Upper lobe of left lung (tissue), 6 donors: ENCODE results near the gene SEL1L. TPM values are rescaled to one million over a fixed set of nuclear protein-coding genes. Genes with fewer than 3 reads are reported as not detected.

Experiments
- ATAC-seq, 2 donors: fragments of 200-7000 bp; cut with Tn5 transposase; one replicate each; pipeline ENCODE4 v1.9.1; 2022; ENCODE audit warnings: mild to moderate bottlenecking in 2 of 2, moderate library complexity in 2 of 2; ENCODE audit not compliant: low FRiP score in 2 of 2
- DNase-seq, 2 donors: peaks; one replicate each; pipeline ENCODE4 v3.0.0-alpha.2; 2019 to 2020
- H3K27ac ChIP-seq, 4 donors: fragments of 200-600 bp; sonication (generic); one replicate each; pipeline ENCODE4 v1.5.1; 2016 to 2019
- H3K27me3 ChIP-seq, 4 donors: fragments of 200-600 bp; sonication (generic); one replicate each; pipeline ENCODE4 v1.5.1; 2017 to 2019
- H3K36me3 ChIP-seq, 4 donors: fragments of 200-600 bp; sonication (generic); one replicate each; pipeline ENCODE4 v1.5.1; 2016 to 2019
- H3K4me1 ChIP-seq, 4 donors: fragments of 200-600 bp; sonication (generic); one replicate each; pipeline ENCODE4 v1.5.1; 2018 to 2019
- H3K4me3 ChIP-seq, 4 donors: fragments of 200-600 bp; sonication (generic); one replicate each; pipeline ENCODE4 v1.5.1; 2017 to 2019; ENCODE audit warnings: mild to moderate bottlenecking in 2 of 4, moderate library complexity in 1 of 4
- H3K9me3 ChIP-seq, 4 donors: fragments of 200-600 bp; sonication (generic); one replicate each; pipeline ENCODE4 v1.5.1; 2018 to 2019
- EP300 ChIP-seq, 4 donors: sonication (generic); formaldehyde crosslinking; IDR thresholded peaks; one replicate each; pipeline ENCODE4 v1.5.1; 2017; ENCODE audit warnings: antibody characterized with exemption in 4 of 4, control low read depth in 2 of 4
- POLR2A ChIP-seq, 4 donors: fragments of 450-650 bp; IDR thresholded peaks; one replicate each; pipeline ENCODE4 v1.5.1; 2016 to 2017; ENCODE audit warnings: antibody characterized with exemption in 4 of 4, mild to moderate bottlenecking in 2 of 4
- POLR2AphosphoS5 ChIP-seq, 2 donors: sonication (generic); formaldehyde crosslinking; IDR thresholded peaks; one replicate each; pipeline ENCODE4 v1.5.1; 2017; ENCODE audit warnings: antibody characterized with exemption in 2 of 2
- WGBS, 2 donors: methylation state at CpG; one replicate each; pipeline ENCODE4 v1.1.5; 2017 to 2018; 5-methylcytosine and 5-hydroxymethylcytosine counted together
- total RNA-seq, 6 donors: library from RNA; depleted of rRNA in 4 of 6; stranded (reverse); fragments of >200 nt in 4 of 6; gene quantifications; one replicate each; pipeline versions ENCODE4 v1.1.0 to v1.2.1, GENCODE V29; 2016 to 2021
- TF ChIP-seq, protein P1 (sequence below), 6 experiments: fragments of 450-650 bp in 4 of 6; fragments of 200-600 bp in 2 of 6; sonication (generic) in 2 of 6; IDR thresholded peaks; one replicate each; pipeline ENCODE4 v1.5.1; 2016 to 2019; ENCODE audit warnings: antibody characterized with exemption in 6 of 6
- donor health status: DM: no; HTN: no; CAD: no; lungs with moderate emphysema.
- donor health status: DM: no; HTN: yes; CAD: no; lungs with severe emphysema.

SEL1L gene
- total RNA-seq, 6 donors from 2014 or later: 24.1 to 120 (median 64.0) TPM

GRCh38 chr14:81567302-81567701 is 33.6 kb upstream of the SEL1L start:
- Histone ChIP-seq H3K4me3 (no peak overlapping the region), H3K27me3 (no peaks in the 10 kb centered on the region), H3K4me1 (no peaks in the 10 kb centered on the region), H3K27ac (no peak overlapping the region), H3K36me3 (no peaks in the 10 kb centered on the region), H3K9me3 (no peaks in the 10 kb centered on the region)
- ATAC-seq (no peak), DNase-seq (no peak)
- TF ChIP-seq POLR2AphosphoS5 (IDR thresholded peaks at IDR 0.05): no peak
- TF ChIP-seq POLR2A (IDR thresholded peaks at IDR 0.05): no peak
- no peak for TF ChIP-seq EP300 (IDR thresholded peaks at IDR 0.05)
- TF ChIP-seq, protein P1, sequence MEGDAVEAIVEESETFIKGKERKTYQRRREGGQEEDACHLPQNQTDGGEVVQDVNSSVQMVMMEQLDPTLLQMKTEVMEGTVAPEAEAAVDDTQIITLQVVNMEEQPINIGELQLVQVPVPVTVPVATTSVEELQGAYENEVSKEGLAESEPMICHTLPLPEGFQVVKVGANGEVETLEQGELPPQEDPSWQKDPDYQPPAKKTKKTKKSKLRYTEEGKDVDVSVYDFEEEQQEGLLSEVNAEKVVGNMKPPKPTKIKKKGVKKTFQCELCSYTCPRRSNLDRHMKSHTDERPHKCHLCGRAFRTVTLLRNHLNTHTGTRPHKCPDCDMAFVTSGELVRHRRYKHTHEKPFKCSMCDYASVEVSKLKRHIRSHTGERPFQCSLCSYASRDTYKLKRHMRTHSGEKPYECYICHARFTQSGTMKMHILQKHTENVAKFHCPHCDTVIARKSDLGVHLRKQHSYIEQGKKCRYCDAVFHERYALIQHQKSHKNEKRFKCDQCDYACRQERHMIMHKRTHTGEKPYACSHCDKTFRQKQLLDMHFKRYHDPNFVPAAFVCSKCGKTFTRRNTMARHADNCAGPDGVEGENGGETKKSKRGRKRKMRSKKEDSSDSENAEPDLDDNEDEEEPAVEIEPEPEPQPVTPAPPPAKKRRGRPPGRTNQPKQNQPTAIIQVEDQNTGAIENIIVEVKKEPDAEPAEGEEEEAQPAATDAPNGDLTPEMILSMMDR (IDR thresholded peaks at IDR 0.05): no peak
- WGBS, 2 donors: 71 to 75% methylated on average over 6 of the region's 6 CpGs

DNA sequence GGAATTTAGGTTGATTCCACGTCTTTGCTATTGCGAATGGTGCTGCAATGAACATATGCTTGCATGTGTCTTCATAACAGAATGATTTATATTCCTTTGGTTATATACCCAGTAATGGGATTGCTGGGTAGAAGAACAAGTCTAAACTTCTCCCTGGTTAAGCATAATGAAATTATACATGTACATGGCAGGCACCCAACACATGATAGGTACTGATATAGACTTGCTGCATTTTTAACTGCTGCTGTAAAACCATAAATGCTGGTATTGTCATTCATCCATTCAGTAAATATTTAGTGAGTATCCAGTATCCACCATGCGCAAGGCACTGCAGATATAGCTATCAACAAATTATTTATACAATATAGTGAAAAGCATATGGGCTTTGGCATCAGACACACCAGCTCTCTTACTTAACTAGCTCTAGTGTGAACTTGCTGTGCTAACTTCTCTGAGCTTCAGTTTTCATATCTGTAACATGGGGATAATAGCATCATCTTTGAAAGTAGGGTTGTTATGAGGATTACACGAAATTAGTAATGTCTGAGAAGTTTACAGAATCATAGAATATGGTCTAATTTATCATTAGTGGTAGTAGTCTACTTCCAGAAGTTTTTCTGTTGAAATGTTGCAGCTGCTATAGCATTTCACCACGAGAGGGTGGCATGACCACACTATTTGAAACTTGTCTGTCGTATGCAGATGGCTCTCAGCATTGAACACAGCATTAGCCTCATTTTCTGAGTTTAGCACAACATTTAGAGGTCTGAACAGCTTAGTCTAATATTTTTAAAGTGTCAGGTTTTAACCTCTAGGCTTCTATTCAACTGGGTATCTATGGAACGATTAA is 32.0 kb upstream of the SEL1L start:
- H3K4me1 ChIP-seq: no peaks in the 10 kb centered on the region
- ATAC-seq (no peak), DNase-seq (no peak)
- H3K4me3 ChIP-seq: no peak overlapping the region
- H3K27me3 ChIP-seq: no peaks in the 10 kb centered on the region
- no peaks in the 10 kb centered on the region for H3K9me3 ChIP-seq
- WGBS, 2 donors: 52% methylated on average over 7 of the region's 7 CpGs
- H3K27ac ChIP-seq: no peak overlapping the region
- TF ChIP-seq, protein P1 (IDR thresholded peaks at IDR 0.05): peak in 1 of 6 experiments; percentile 8
- no peak for TF ChIP-seq EP300 (IDR thresholded peaks at IDR 0.05)
- TF ChIP-seq POLR2AphosphoS5 (IDR thresholded peaks at IDR 0.05): no peak
- no peak for TF ChIP-seq POLR2A (IDR thresholded peaks at IDR 0.05)
- H3K36me3 ChIP-seq: no peaks in the 10 kb centered on the region

- no peak overlapping the region for H3K27ac ChIP-seq
- no peak overlapping the region for H3K4me3 ChIP-seq
- peaks cover 0 to 3% (median 0%) of the 10 kb centered on the region in 4 donors for H3K9me3 ChIP-seq
- DNase-seq (no peak), ATAC-seq (no peak)
- WGBS, 2 donors: 68 to 77% methylated on average over 2 of the region's 2 CpGs
- no peaks in the 10 kb centered on the region for H3K27me3 ChIP-seq
- no peaks in the 10 kb centered on the region for H3K36me3 ChIP-seq
- TF ChIP-seq, protein P1 (IDR thresholded peaks at IDR 0.05): no peak
- TF ChIP-seq POLR2A (IDR thresholded peaks at IDR 0.05): no peak
- TF ChIP-seq POLR2AphosphoS5 (IDR thresholded peaks at IDR 0.05): no peak
- no peak for TF ChIP-seq EP300 (IDR thresholded peaks at IDR 0.05)
- no peaks in the 10 kb centered on the region for H3K4me1 ChIP-seq
These were observed 29.2 kb upstream of the SEL1L start for GRCh38 chr14:81562818-81563217.

DNA sequence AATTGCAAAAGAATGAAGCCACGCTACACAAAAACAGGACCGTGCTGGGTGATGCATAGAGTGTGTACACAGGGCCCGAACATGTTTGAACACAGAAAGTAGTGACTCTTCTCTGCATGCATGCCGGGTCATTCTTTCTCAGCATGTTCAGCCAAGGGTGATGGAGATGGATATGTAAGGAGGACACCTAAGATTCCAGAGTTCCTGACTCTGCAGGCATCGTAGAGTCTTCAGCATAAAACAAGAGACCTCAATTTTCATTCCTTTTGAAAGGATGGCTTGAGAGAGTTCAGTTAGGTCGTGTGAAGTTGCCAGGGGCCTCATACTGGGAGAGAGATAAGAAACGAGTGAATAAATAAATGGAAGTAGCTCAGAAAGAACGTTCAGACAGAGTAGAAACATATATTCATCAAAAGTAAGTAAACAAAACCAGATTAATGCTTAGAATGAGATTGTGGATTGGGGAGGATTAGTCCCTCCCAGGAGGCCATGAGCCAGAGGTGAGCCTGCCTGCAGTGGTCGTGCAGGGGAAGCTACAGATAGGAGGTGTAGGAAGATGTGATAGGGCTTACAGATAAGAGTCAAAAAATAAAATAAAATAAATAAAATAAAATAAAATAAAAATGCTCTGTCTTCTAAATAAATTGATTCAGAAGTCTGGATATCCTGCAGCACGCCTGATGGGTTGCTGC is 27.6 kb upstream of the SEL1L start:
- no peaks in the 10 kb centered on the region for H3K4me1 ChIP-seq
- no peak overlapping the region for H3K4me3 ChIP-seq
- 52 to 53% methylated on average over 10 of the region's 10 CpGs for WGBS, 2 donors
- no peak overlapping the region for H3K27ac ChIP-seq
- H3K36me3 ChIP-seq: no peaks in the 10 kb centered on the region
- TF ChIP-seq EP300 (IDR thresholded peaks at IDR 0.05) (no peak), POLR2A (IDR thresholded peaks at IDR 0.05) (no peak), POLR2AphosphoS5 (IDR thresholded peaks at IDR 0.05) (no peak)
- TF ChIP-seq, protein P1 (IDR thresholded peaks at IDR 0.05): no peak
- no peak for DNase-seq
- H3K27me3 ChIP-seq: no peaks in the 10 kb centered on the region
- ATAC-seq: no peak
- peaks cover 0 to 3% (median 0%) of the 10 kb centered on the region in 4 donors for H3K9me3 ChIP-seq
